Activated naive CD4-positive, alpha-beta T cell treated with anti-CD3 and anti-CD28 coated beads for 36 hours (primary cell): Measurements from ENCODE around the gene NPHP1. TPM values are rescaled to one million over a fixed set of nuclear protein-coding genes. Genes with fewer than 3 reads are reported as not detected.
"Not testable (repeated sequence)": the region's sequence is repeated elsewhere in the genome, so short reads cannot be mapped to it uniquely, and the experiment has no call there.

Source experiments
- CTCF ChIA-PET: fragments of 350-600 bp; sonication (Branson Sonifier 250); formaldehyde crosslinking; loops from one replicate; lab custom pipeline; 2021; ENCODE audit warnings: antibody characterized with exemption; lab: Charles Lee
- DNase-seq: peaks from one replicate; pipeline ENCODE4 v3.0.0-alpha.2; 2020
- H3K27ac Mint-ChIP-seq: one replicate; pipeline ENCODE4 v1.8.0; 2021; ENCODE audit warnings: mild to moderate bottlenecking, mixed read lengths
- H3K27me3 Mint-ChIP-seq: one replicate; pipeline ENCODE4 v1.8.0; 2021; ENCODE audit warnings: low read depth, mixed read lengths
- H3K36me3 Mint-ChIP-seq: one replicate; pipeline ENCODE4 v1.8.0; 2021; ENCODE audit warnings: low read depth, mixed read lengths
- H3K4me1 Mint-ChIP-seq: one replicate; pipeline ENCODE4 v1.8.0; 2021; ENCODE audit warnings: low read depth, mixed read lengths
- H3K4me3 Mint-ChIP-seq: one replicate; pipeline ENCODE4 v1.8.0; 2021; ENCODE audit warnings: mild to moderate bottlenecking, moderate library complexity, mixed read lengths
- H3K9me3 Mint-ChIP-seq: one replicate; pipeline ENCODE4 v1.8.0; 2021; ENCODE audit warnings: mixed read lengths
- intact Hi-C: fragments of 100-400 bp; cut with micrococcal nuclease; formaldehyde crosslinking; loops from one replicate; pipeline ENCODE4 v1.15.1; 2023
- total RNA-seq, 2 experiments: library from RNA; stranded (reverse); gene quantifications; one replicate each; pipeline ENCODE4 v1.2.3, GENCODE V29; 2021

Gene NPHP1
- total RNA-seq, 2 experiments from 2014 or later: 1.1 to 1.3 TPM

DNA sequence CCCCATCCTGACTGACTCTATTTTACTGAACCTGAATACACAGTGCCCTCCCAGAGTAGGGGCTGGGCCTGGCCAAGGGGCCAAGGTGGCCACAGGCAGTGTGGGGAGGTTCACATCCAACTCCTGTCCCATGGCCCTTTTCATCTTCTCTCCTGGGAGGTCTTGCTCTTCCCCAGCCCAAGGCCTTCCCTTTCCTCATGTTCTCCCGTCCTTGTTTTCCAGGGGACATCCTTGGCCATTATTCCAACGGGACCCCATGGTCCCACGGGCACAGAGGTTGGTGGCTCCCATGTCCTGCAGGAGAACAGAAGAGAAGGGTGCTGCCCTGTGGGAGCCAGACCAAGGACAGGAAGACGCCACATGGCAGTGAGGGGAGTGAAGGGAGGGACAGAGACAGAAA is 99.6 kb downstream of the NPHP1 start:
- Mint-ChIP-seq H3K4me1 (peaks cover 27% of the 10 kb centered on the region), H3K27me3 (peaks cover 56% of the 10 kb centered on the region), H3K9me3 (no peaks in the 10 kb centered on the region), H3K4me3 (no peak overlapping the region), H3K36me3 (peaks cover 2% of the 10 kb centered on the region), H3K27ac (peak overlapping the region; percentile 33)
- intact Hi-C loops: no loop called here
- CTCF ChIA-PET: interaction anchor here (1.1 kb wide), 1 partner anchor 52 kb away, joined by 4 read pairs; no protein-coding TSS in a partner anchor
- no peak for DNase-seq

- Mint-ChIP-seq H3K4me3 (no peak overlapping the region), H3K9me3 (no peaks in the 10 kb centered on the region), H3K27me3 (peaks cover 49% of the 10 kb centered on the region), H3K27ac (no peak overlapping the region), H3K36me3 (peaks cover 2% of the 10 kb centered on the region), H3K4me1 (peaks cover 20% of the 10 kb centered on the region)
- intact Hi-C loops: no loop called here
- CTCF ChIA-PET: no interaction called here
- DNase-seq: no peak
Observed at GRCh38 chr2:110104025-110104771, 100.6 kb downstream of the NPHP1 start.

GRCh38 chr2:110103061-110103961 is 101.5 kb downstream of the NPHP1 start:
- intact Hi-C loops: no loop called here
- H3K27me3 Mint-ChIP-seq: peaks cover 48% of the 10 kb centered on the region
- CTCF ChIA-PET: no interaction called here
- H3K27ac Mint-ChIP-seq: no peak overlapping the region
- H3K36me3 Mint-ChIP-seq: peaks cover 2% of the 10 kb centered on the region
- DNase-seq: no peak
- H3K4me1 Mint-ChIP-seq: peaks cover 16% of the 10 kb centered on the region
- H3K9me3 Mint-ChIP-seq: no peaks in the 10 kb centered on the region
- H3K4me3 Mint-ChIP-seq: no peak overlapping the region

DNA sequence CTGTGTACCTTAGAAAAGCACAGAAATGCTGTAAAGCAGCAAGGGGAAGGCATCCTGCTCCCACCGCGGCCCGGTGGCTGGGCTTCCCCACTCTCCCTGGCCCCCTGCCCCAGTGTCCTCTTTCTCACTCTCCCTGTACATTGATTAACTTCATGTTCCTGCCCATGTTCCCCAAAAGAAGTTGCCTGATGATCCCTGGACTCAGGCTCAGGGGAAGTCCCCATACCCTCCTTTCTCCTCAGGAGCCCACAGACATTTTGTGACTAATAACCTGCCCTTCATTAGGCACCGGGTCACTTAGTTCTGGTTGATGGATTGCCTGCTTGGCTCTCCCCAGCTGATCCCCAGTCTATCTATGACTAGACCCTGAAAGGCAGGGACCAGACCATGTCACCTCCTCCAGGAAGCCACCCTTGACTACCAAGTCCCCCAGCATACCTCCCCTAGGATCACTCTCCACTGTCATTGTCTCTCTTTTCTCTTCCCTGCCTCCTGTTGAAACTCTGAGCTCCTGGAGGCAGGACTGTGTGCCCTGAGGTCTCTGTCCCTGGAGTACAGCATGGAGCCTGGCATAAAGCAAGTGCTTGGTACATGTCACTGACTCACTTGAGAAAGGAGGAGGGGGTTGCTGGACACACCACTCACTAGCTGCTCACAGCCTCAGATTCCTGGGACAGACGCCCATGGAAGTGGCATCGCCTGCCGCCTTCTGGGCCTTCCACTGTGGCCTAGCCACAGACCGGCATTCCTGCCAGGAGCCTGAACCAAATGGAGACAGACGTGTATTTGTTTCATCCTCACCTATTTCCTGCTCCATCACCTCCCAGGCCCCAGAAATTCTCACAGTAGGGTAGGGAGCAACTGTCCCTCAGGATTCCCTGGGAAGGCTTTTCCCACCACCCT is 102.7 kb downstream of the NPHP1 start:
- Mint-ChIP-seq H3K36me3 (peaks cover 2% of the 10 kb centered on the region), H3K27me3 (peaks cover 39% of the 10 kb centered on the region), H3K9me3 (no peaks in the 10 kb centered on the region), H3K4me1 (peaks cover 16% of the 10 kb centered on the region), H3K4me3 (no peak overlapping the region), H3K27ac (no peak overlapping the region)
- DNase-seq: no peak
- CTCF ChIA-PET: no interaction called here
- intact Hi-C loops: no loop called here

- H3K36me3 Mint-ChIP-seq: peaks cover 1% of the 10 kb centered on the region
- no peak overlapping the region for H3K4me3 Mint-ChIP-seq
- peak; percentile 39 for DNase-seq
- no peaks in the 10 kb centered on the region for H3K9me3 Mint-ChIP-seq
- peaks cover 32% of the 10 kb centered on the region for H3K27me3 Mint-ChIP-seq
- intact Hi-C loops: no loop called here
- no peak overlapping the region for H3K27ac Mint-ChIP-seq
- CTCF ChIA-PET: no interaction called here
- peaks cover 16% of the 10 kb centered on the region for H3K4me1 Mint-ChIP-seq
Observed at GRCh38 chr2:110101280-110101844, 103.5 kb downstream of the NPHP1 start.

- Mint-ChIP-seq H3K27me3 (peaks cover 27% of the 10 kb centered on the region), H3K4me1 (peaks cover 12% of the 10 kb centered on the region)
- H3K9me3 Mint-ChIP-seq, intact Hi-C loops, H3K36me3 Mint-ChIP-seq, H3K4me3 Mint-ChIP-seq, H3K27ac Mint-ChIP-seq, DNase-seq, CTCF ChIA-PET: not testable (repeated sequence)
Observed at GRCh38 chr2:110100880-110101279, 103.9 kb downstream of the NPHP1 start.

GRCh38 chr2:110100480-110100879 is 104.3 kb downstream of the NPHP1 start:
- Mint-ChIP-seq H3K4me1 (peaks cover 10% of the 10 kb centered on the region), H3K9me3 (no peaks in the 10 kb centered on the region), H3K36me3 (no peaks in the 10 kb centered on the region), H3K27me3 (peaks cover 25% of the 10 kb centered on the region), H3K4me3 (no peak overlapping the region), H3K27ac (no peak overlapping the region)
- intact Hi-C loops: no loop called here
- CTCF ChIA-PET: no interaction called here
- DNase-seq: no peak

DNA sequence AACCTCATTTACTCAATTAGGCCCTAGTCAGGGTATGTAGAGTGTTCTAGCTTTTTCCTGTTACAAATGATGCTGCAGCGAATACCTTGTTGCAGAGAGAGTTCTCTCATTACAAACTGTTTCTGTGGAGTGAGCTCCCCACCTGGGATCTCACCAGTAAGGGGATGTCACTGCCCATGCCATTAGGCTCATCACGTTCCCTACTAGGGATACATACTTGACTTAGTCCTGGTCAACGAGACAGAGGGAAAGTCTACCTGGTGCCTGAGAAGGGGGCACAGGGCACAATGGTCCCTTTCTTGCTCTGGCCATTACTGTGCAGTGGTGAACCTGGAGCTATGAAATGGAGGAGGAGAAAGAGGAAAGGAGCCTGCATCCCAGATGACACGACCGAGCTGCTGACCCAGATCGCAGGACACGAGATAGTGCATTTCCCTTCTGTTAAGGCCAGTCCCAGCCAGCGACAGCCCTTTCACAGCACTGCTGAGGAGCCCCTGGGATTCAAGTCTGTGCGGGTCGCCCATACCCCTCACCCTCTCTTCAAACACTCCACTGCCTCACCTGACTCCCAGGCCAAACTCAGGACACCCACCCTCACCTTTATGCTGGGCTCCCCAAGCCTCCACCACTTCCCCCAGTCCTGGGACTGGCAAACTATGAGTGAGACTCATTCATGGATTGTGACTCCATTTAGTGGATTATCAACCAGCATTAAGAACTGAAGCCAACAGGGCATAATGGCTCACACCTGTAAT is 105.2 kb downstream of the NPHP1 start:
- intact Hi-C loops: no loop called here
- H3K27me3 Mint-ChIP-seq: peaks cover 18% of the 10 kb centered on the region
- H3K4me3 Mint-ChIP-seq: no peak overlapping the region
- no peak for DNase-seq
- H3K9me3 Mint-ChIP-seq: no peaks in the 10 kb centered on the region
- no peak overlapping the region for H3K27ac Mint-ChIP-seq
- no peaks in the 10 kb centered on the region for H3K36me3 Mint-ChIP-seq
- CTCF ChIA-PET: no interaction called here
- H3K4me1 Mint-ChIP-seq: peaks cover 10% of the 10 kb centered on the region

DNA sequence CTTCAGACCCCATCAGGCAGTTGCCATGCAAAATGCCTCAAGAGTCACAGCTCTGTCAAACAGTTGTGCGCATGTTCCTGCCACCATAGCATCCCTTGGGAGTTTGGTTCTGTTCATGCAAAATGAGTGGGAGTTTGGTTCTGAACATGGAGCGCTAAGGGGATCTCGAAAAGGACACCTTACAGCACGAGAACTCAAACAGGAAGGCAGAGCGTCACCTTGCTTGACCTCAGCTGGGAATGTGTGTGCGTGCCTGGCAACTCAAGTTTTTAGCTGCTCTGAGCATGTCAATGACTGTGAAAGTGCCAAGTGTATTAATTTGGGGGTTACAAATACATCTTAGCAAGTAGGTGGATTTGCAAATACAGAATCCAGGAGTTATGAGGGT is 105.8 kb downstream of the NPHP1 start:
- H3K9me3 Mint-ChIP-seq: no peaks in the 10 kb centered on the region
- DNase-seq: no peak
- H3K27ac Mint-ChIP-seq: no peak overlapping the region
- CTCF ChIA-PET: no interaction called here
- intact Hi-C loops: no loop called here
- H3K4me3 Mint-ChIP-seq: no peak overlapping the region
- peaks cover 10% of the 10 kb centered on the region for H3K4me1 Mint-ChIP-seq
- H3K36me3 Mint-ChIP-seq: no peaks in the 10 kb centered on the region
- H3K27me3 Mint-ChIP-seq: peaks cover 14% of the 10 kb centered on the region

DNA sequence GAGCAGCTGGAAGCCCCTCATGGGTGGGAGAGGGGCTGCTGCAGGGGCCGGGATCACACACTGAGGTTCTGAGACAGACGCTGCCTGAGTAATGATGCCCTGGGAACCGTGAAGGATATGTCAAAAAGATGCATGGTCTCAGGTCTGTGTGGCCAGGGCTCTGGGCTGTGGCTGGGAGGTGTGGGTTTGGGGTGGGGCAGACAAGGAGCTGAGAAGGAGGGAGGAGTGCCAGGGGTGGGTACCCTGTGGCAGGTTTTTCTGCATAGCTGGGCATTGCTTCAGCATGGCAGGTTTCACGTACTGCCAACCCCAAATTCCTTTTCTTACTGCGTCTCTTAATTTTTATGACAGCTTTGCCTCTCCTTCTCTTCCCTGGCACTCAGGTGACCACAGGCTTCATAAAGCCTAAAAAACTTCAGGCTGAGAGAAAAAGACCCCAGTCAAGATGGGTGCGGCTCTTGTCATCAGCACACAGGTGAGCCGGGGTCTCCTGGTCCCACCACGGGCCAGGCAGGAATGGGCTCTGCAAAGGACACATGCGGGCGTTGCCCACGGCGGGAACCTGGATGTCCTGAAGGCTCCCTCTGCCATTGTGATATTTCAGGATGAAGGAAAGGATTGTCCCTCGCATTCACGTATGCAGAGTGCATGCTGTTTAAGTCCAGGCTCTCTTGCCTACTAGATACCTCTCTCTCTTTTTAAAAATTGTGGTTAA is 107.2 kb downstream of the NPHP1 start:
- Mint-ChIP-seq H3K4me3 (no peak overlapping the region), H3K9me3 (no peaks in the 10 kb centered on the region), H3K27ac (no peak overlapping the region), H3K27me3 (peaks cover 9% of the 10 kb centered on the region), H3K36me3 (no peaks in the 10 kb centered on the region), H3K4me1 (peaks cover 10% of the 10 kb centered on the region)
- no peak for DNase-seq
- intact Hi-C loops: no loop called here
- CTCF ChIA-PET: no interaction called here
